Measurements from ENCODE around the gene ROR1.

Gene ROR1

GRCh38 chr1:63858153-63858552 lies 84.3 kb downstream of the ROR1 start:
- Histone ChIP-seq H3K27ac (ENCODE audit: low read depth, low read length) (no peak overlapping the region), H3K4me3 (ENCODE audit: low read length) (no peak overlapping the region), H3K27me3 (ENCODE audit: control insufficient read depth, insufficient read depth, low read length) (no peaks in the 10 kb centered on the region), H3K36me3 (ENCODE audit: control insufficient read depth, insufficient read depth, low read length) (no peaks in the 10 kb centered on the region), H3K4me1 (ENCODE audit: control insufficient read depth, insufficient read depth, low read length) (peaks cover 4% of the 10 kb centered on the region), H3K9ac (ENCODE audit: low read length) (no peak overlapping the region)

- Histone ChIP-seq H3K27me3 (ENCODE audit: control insufficient read depth, insufficient read depth, low read length) (no peaks in the 10 kb centered on the region), H3K4me3 (ENCODE audit: low read length) (no peak overlapping the region), H3K27ac (ENCODE audit: low read depth, low read length) (no peak overlapping the region), H3K4me1 (ENCODE audit: control insufficient read depth, insufficient read depth, low read length) (peaks cover 7% of the 10 kb centered on the region), H3K36me3 (ENCODE audit: control insufficient read depth, insufficient read depth, low read length) (no peaks in the 10 kb centered on the region), H3K9ac (ENCODE audit: low read length) (no peak overlapping the region)
Measured at GRCh38 chr1:63859480-63860275, 85.9 kb downstream of the ROR1 start.

- Histone ChIP-seq H3K27me3 (ENCODE audit: control insufficient read depth, insufficient read depth, low read length) (no peaks in the 10 kb centered on the region), H3K4me1 (ENCODE audit: control insufficient read depth, insufficient read depth, low read length) (peaks cover 7% of the 10 kb centered on the region), H3K36me3 (ENCODE audit: control insufficient read depth, insufficient read depth, low read length) (no peaks in the 10 kb centered on the region), H3K9ac (ENCODE audit: low read length) (no peak overlapping the region), H3K27ac (ENCODE audit: low read depth, low read length) (no peak overlapping the region), H3K4me3 (ENCODE audit: low read length) (no peak overlapping the region)
Measured at GRCh38 chr1:63861052-63861691, 87.4 kb downstream of the ROR1 start.

GRCh38 chr1:63863145-63863544 lies 89.3 kb downstream of the ROR1 start:
- Histone ChIP-seq H3K27me3 (ENCODE audit: control insufficient read depth, insufficient read depth, low read length) (no peaks in the 10 kb centered on the region), H3K4me3 (ENCODE audit: low read length) (no peak overlapping the region), H3K27ac (ENCODE audit: low read depth, low read length) (no peak overlapping the region), H3K9ac (ENCODE audit: low read length) (no peak overlapping the region), H3K4me1 (ENCODE audit: control insufficient read depth, insufficient read depth, low read length) (peaks cover 21% of the 10 kb centered on the region), H3K36me3 (ENCODE audit: control insufficient read depth, insufficient read depth, low read length) (no peaks in the 10 kb centered on the region)

GRCh38 chr1:63864224-63864641 lies 90.4 kb downstream of the ROR1 start:
- H3K4me1 ChIP-seq (ENCODE audit: control insufficient read depth, insufficient read depth, low read length), result peaks cover 23% of the 10 kb centered on the region

GRCh38 chr1:63865561-63865960 lies 91.7 kb downstream of the ROR1 start:
- H3K36me3 ChIP-seq (ENCODE audit: control insufficient read depth, insufficient read depth, low read length), result no peaks in the 10 kb centered on the region
- peaks cover 23% of the 10 kb centered on the region for H3K4me1 ChIP-seq (ENCODE audit: control insufficient read depth, insufficient read depth, low read length)
- H3K4me3 ChIP-seq (ENCODE audit: low read length), result no peak overlapping the region
- H3K9ac ChIP-seq (ENCODE audit: low read length), result no peak overlapping the region
- H3K27ac ChIP-seq (ENCODE audit: low read depth, low read length), result no peak overlapping the region
- H3K27me3 ChIP-seq (ENCODE audit: control insufficient read depth, insufficient read depth, low read length), result no peaks in the 10 kb centered on the region

More at GRCh38 chr1:63864224-63864641, 90.4 kb downstream of the ROR1 start:
- H3K27me3 ChIP-seq (ENCODE audit: control insufficient read depth, insufficient read depth, low read length), result no peaks in the 10 kb centered on the region
- H3K9ac ChIP-seq (ENCODE audit: low read length), result no peak overlapping the region
- H3K4me3 ChIP-seq (ENCODE audit: low read length), result no peak overlapping the region
- no peaks in the 10 kb centered on the region for H3K36me3 ChIP-seq (ENCODE audit: control insufficient read depth, insufficient read depth, low read length)
- H3K27ac ChIP-seq (ENCODE audit: low read depth, low read length), result no peak overlapping the region

GRCh38 chr1:63866084-63866483 lies 92.3 kb downstream of the ROR1 start:
- no peak overlapping the region for H3K4me3 ChIP-seq (ENCODE audit: low read length)
- no peak overlapping the region for H3K9ac ChIP-seq (ENCODE audit: low read length)
- H3K27me3 ChIP-seq (ENCODE audit: control insufficient read depth, insufficient read depth, low read length), result no peaks in the 10 kb centered on the region
- no peaks in the 10 kb centered on the region for H3K36me3 ChIP-seq (ENCODE audit: control insufficient read depth, insufficient read depth, low read length)
- no peak overlapping the region for H3K27ac ChIP-seq (ENCODE audit: low read depth, low read length)
- H3K4me1 ChIP-seq (ENCODE audit: control insufficient read depth, insufficient read depth, low read length), result peaks cover 23% of the 10 kb centered on the region

GRCh38 chr1:63867429-63868176 lies 93.8 kb downstream of the ROR1 start:
- peaks cover 18% of the 10 kb centered on the region for H3K4me1 ChIP-seq (ENCODE audit: control insufficient read depth, insufficient read depth, low read length)
- H3K27ac ChIP-seq (ENCODE audit: low read depth, low read length), result peak overlapping the region; percentile 64
- no peaks in the 10 kb centered on the region for H3K36me3 ChIP-seq (ENCODE audit: control insufficient read depth, insufficient read depth, low read length)
- no peak overlapping the region for H3K4me3 ChIP-seq (ENCODE audit: low read length)
- no peak overlapping the region for H3K9ac ChIP-seq (ENCODE audit: low read length)
- H3K27me3 ChIP-seq (ENCODE audit: control insufficient read depth, insufficient read depth, low read length), result no peaks in the 10 kb centered on the region

- Histone ChIP-seq H3K4me1 (ENCODE audit: control insufficient read depth, insufficient read depth, low read length) (peaks cover 18% of the 10 kb centered on the region), H3K36me3 (ENCODE audit: control insufficient read depth, insufficient read depth, low read length) (no peaks in the 10 kb centered on the region), H3K4me3 (ENCODE audit: low read length) (no peak overlapping the region), H3K27ac (ENCODE audit: low read depth, low read length) (peak overlapping the region; percentile 64), H3K9ac (ENCODE audit: low read length) (no peak overlapping the region), H3K27me3 (ENCODE audit: control insufficient read depth, insufficient read depth, low read length) (no peaks in the 10 kb centered on the region)
Measured at GRCh38 chr1:63868268-63868781, 94.5 kb downstream of the ROR1 start.

- H3K4me3 ChIP-seq (ENCODE audit: low read length), result no peak overlapping the region
- no peak overlapping the region for H3K9ac ChIP-seq (ENCODE audit: low read length)
- peaks cover 20% of the 10 kb centered on the region for H3K4me1 ChIP-seq (ENCODE audit: control insufficient read depth, insufficient read depth, low read length)
- H3K27ac ChIP-seq (ENCODE audit: low read depth, low read length), result no peak overlapping the region
- no peaks in the 10 kb centered on the region for H3K27me3 ChIP-seq (ENCODE audit: control insufficient read depth, insufficient read depth, low read length)
- no peaks in the 10 kb centered on the region for H3K36me3 ChIP-seq (ENCODE audit: control insufficient read depth, insufficient read depth, low read length)
Measured at GRCh38 chr1:63870152-63870551, 96.3 kb downstream of the ROR1 start.

GRCh38 chr1:63871463-63871862 lies 97.6 kb downstream of the ROR1 start:
- no peak overlapping the region for H3K4me3 ChIP-seq (ENCODE audit: low read length)
- H3K36me3 ChIP-seq (ENCODE audit: control insufficient read depth, insufficient read depth, low read length), result no peaks in the 10 kb centered on the region
- H3K4me1 ChIP-seq (ENCODE audit: control insufficient read depth, insufficient read depth, low read length), result peaks cover 26% of the 10 kb centered on the region
- no peaks in the 10 kb centered on the region for H3K27me3 ChIP-seq (ENCODE audit: control insufficient read depth, insufficient read depth, low read length)
- H3K27ac ChIP-seq (ENCODE audit: low read depth, low read length), result no peak overlapping the region
- H3K9ac ChIP-seq (ENCODE audit: low read length), result no peak overlapping the region

- Histone ChIP-seq H3K27me3 (ENCODE audit: control insufficient read depth, insufficient read depth, low read length) (no peaks in the 10 kb centered on the region), H3K27ac (ENCODE audit: low read depth, low read length) (peak overlapping the region; percentile 2), H3K36me3 (ENCODE audit: control insufficient read depth, insufficient read depth, low read length) (no peaks in the 10 kb centered on the region), H3K4me1 (ENCODE audit: control insufficient read depth, insufficient read depth, low read length) (peaks cover 30% of the 10 kb centered on the region), H3K9ac (ENCODE audit: low read length) (no peak overlapping the region), H3K4me3 (ENCODE audit: low read length) (no peak overlapping the region)
Measured at GRCh38 chr1:63873751-63874150, 99.9 kb downstream of the ROR1 start.
